ENCODE results near the gene EMP2. TPM values are rescaled to one million over a fixed set of nuclear protein-coding genes. Genes with fewer than 3 reads are reported as not detected.

Gene EMP2
- total RNA-seq, 2 experiments from 2014 or later: not detected

DNA sequence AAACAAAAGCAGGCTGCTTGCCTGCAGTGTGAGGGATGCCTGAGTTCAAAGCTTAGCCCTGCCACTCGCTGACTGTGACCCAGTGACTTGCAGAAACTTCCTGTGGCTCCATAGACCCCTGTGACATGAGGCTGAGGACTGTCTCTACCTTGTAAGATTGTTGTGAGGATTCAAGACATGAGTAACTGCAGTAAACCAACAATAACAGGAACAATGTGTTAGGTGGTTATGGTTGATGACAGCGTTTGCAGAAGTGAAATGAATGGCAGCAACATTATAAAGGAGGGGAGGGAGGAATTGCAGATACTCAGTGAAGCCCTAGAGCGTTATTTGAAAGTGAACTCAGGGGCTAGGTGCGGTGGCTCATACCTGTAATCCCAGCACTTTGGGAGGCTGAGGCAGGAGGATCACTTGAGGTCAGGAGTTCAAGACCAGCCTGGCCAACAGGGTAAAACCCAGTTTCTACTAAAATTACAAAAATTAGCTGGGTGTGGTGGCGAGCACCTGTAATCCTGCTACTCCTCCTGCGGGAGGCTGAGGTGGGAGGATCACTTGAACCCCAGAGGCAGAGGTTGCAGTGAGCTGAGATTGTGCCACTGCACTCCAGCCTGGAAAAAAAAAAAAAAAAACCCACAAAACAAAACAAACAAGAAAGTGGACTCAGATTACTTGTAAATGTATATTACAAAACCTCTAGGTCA is 33.5 kb upstream of the EMP2 start:
- intact Hi-C loops (cut with micrococcal nuclease): no loop called here
- Mint-ChIP-seq H3K4me3 (no peak overlapping the region), H3K9me3 (no peaks in the 10 kb centered on the region), H3K27me3 (peaks cover 11% of the 10 kb centered on the region), H3K27ac (no peak overlapping the region), H3K36me3 (ENCODE audit: low read depth) (no peaks in the 10 kb centered on the region), H3K4me1 (ENCODE audit: low read depth) (no peaks in the 10 kb centered on the region)
- POLR2A ChIA-PET: no interaction called here
- DNase-seq (no peak), ATAC-seq (no peak)
- CTCF ChIA-PET: no interaction called here
- TF ChIP-seq, protein P1, sequence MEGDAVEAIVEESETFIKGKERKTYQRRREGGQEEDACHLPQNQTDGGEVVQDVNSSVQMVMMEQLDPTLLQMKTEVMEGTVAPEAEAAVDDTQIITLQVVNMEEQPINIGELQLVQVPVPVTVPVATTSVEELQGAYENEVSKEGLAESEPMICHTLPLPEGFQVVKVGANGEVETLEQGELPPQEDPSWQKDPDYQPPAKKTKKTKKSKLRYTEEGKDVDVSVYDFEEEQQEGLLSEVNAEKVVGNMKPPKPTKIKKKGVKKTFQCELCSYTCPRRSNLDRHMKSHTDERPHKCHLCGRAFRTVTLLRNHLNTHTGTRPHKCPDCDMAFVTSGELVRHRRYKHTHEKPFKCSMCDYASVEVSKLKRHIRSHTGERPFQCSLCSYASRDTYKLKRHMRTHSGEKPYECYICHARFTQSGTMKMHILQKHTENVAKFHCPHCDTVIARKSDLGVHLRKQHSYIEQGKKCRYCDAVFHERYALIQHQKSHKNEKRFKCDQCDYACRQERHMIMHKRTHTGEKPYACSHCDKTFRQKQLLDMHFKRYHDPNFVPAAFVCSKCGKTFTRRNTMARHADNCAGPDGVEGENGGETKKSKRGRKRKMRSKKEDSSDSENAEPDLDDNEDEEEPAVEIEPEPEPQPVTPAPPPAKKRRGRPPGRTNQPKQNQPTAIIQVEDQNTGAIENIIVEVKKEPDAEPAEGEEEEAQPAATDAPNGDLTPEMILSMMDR (IDR thresholded peaks at IDR 0.05): no peak

DNA sequence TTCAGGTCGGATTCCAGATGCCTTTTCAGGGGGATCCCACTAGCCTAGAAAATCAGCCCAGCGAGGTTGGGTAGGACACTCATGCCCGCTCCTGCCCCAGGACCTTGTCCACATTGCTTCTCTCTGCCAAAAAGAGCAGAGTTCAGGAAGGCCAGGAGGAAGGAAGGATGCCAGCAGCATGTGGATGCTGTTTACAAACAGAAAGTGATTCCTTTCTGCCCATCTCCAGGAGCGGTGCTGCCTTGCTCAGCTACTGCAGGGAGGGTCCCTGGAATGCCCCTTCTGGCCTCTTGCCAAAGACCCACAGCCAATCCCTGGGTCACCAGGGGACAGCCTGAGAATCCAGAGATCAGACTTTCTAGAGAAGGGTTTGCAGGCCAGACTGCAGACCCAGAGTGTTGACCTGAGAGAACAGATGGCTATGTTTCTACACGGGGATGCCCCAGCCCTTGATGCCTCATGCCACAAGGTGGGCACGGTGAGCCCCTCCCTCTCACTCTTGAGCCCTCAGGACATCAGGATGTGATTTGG is 32.3 kb upstream of the EMP2 start:
- H3K27ac Mint-ChIP-seq: no peak overlapping the region
- no peak for DNase-seq
- CTCF ChIA-PET: interaction anchor here (0.6 kb wide), 1 partner anchor 306 kb away, joined by 3 read pairs; no protein-coding TSS in a partner anchor
- no peaks in the 10 kb centered on the region for H3K4me1 Mint-ChIP-seq (ENCODE audit: low read depth)
- POLR2A ChIA-PET: no interaction called here
- H3K36me3 Mint-ChIP-seq (ENCODE audit: low read depth): no peaks in the 10 kb centered on the region
- TF ChIP-seq, protein P1 (IDR thresholded peaks at IDR 0.05): no peak
- intact Hi-C loops (cut with micrococcal nuclease): no loop called here
- no peak overlapping the region for H3K4me3 Mint-ChIP-seq
- ATAC-seq: no peak
- no peaks in the 10 kb centered on the region for H3K9me3 Mint-ChIP-seq
- peaks cover 6% of the 10 kb centered on the region for H3K27me3 Mint-ChIP-seq

DNA sequence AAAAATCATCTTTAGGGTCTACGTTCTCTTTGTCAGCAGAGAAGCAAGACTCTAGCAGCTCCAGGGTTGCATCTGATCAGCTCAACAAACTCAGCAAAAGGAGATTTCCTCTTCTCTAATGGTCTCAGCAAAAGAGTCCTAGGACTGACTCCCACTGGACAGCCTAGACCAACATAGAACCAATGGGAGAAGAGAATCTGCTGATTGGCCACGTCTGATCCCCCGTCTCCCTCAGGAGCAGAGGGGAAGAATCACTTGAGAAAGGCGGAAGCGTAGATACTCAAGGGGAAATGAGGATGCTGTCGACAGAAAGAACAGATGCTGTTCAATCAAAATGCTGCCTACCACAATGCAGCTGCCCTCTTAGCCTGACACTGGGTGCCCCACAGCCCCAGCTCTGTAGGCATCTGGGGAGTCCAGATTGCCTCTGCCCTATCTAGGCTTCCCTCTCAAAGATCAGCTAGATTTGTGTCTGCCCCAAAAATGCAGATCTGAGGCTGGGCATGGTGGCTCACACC is 31.5 kb upstream of the EMP2 start:
- H3K27me3 Mint-ChIP-seq: peaks cover 2% of the 10 kb centered on the region
- intact Hi-C loops (cut with micrococcal nuclease): no loop called here
- no peak overlapping the region for H3K27ac Mint-ChIP-seq
- ChIA-PET POLR2A (no interaction called here), CTCF (no interaction called here)
- TF ChIP-seq, protein P1 (IDR thresholded peaks at IDR 0.05): no peak
- ATAC-seq: no peak
- no peaks in the 10 kb centered on the region for H3K36me3 Mint-ChIP-seq (ENCODE audit: low read depth)
- H3K4me3 Mint-ChIP-seq: no peak overlapping the region
- no peaks in the 10 kb centered on the region for H3K9me3 Mint-ChIP-seq
- H3K4me1 Mint-ChIP-seq (ENCODE audit: low read depth): no peaks in the 10 kb centered on the region
- DNase-seq: no peak

DNA sequence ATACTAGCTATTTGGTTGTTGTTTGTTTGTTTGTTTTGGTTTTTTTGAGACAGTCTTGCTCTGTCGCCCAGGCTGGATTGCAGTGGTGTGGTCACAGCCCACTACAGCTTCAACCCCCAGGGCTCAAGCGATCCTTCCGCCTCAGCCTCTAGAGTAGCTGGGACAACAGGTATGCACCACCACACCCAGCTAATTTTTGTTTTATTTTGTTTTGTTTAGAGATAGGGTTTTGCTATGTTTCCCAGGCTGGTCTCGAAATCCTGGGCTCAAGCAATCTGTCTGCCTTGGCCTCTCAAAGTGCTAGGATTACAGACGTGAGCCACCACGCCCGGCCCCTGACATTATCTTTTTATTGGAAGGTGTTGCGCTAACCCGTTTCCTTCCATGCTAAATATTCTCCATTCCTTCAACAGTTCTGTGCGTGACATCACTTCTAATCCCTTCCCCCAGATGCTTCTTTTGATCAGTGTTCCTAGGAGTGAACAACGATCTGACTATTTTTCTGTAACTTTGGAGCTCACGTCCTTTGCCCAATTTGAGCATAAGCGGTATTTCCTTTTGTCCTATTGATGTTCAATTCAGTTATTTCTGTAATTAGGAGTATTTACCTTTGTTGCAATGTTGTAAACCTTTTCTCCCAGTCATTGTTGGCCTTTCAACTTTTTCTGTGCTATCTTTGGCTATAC is 30.2 kb upstream of the EMP2 start:
- POLR2A ChIA-PET: interaction anchor here (0.6 kb wide), 1 partner anchor 74 kb away, joined by 3 read pairs; no protein-coding TSS in a partner anchor

More for the DNA sequence above, 30.2 kb upstream of the EMP2 start:
- TF ChIP-seq, protein P1 (IDR thresholded peaks at IDR 0.05): no peak
- Mint-ChIP-seq H3K27me3 (peaks cover 3% of the 10 kb centered on the region), H3K4me3 (no peak overlapping the region), H3K36me3 (ENCODE audit: low read depth) (no peaks in the 10 kb centered on the region), H3K4me1 (ENCODE audit: low read depth) (no peaks in the 10 kb centered on the region), H3K27ac (no peak overlapping the region), H3K9me3 (no peaks in the 10 kb centered on the region)
- intact Hi-C loops (cut with micrococcal nuclease): no loop called here
- CTCF ChIA-PET: interaction anchor here (1.2 kb wide), 1 partner anchor 13 kb away, joined by 3 read pairs; no protein-coding TSS in a partner anchor
- DNase-seq (no peak), ATAC-seq (no peak)
